Measurements from ENCODE around the gene LHX6. TPM values are rescaled to one million over a fixed set of nuclear protein-coding genes. Genes with fewer than 3 reads are reported as not detected.

Gene LHX6
- total and polyA plus RNA-seq, 4 donors, result 12.2 to 13.8 TPM; not detected in 2

DNA sequence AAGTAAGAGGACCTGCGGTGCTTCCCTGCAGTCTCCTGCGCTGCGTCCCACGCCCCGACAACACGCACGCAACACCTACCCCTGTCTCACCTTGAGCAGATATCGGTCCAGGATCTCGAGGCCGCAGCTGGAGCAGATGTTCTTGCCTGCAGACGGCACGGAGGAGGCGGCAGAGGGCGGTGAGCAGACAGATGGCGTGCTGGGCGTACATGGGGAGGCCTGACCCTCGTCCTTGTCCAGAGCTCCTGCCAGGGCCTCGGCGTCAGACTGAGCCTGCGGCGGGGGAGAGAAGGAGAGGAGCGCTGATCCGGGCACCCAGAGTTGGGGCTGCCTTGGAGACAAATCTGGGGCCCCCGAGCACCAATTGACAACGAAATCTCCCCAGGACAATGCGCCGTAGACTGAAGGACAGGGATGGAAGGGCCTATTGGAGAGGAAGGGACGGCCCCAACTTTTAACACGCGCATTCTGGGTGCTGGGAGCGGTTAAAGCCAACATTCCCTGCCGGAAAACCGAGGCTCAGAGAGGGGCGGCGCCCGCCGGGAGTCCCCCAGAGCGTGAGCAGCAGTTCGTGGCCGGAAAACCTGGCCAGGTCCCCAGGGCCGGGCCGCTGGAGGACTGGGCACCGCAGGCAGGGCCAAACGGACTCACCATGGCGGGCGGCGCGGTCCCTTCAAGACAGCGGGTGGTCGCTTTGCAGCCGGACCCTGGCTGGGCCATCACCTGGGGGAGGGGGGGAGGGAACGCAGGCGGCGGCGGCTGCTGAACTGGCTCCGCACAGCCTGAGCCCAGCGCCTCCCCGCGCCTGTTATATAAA is 1.8 kb downstream of the LHX6 start:
- Histone ChIP-seq H3K4me1 (ENCODE audit: control insufficient read depth in 1 of 2, insufficient read depth in 2 of 2, low read length in 2 of 2) (no peaks in the 10 kb centered on the region), H3K4me3 (ENCODE audit: low read length in 2 of 2) (no peak overlapping the region), H3K27me3 (ENCODE audit: control insufficient read depth in 1 of 2, insufficient read depth in 2 of 2, low read length in 1 of 2) (no peaks in the 10 kb centered on the region), H3K9me3 (ENCODE audit: control insufficient read depth, low read length) (no peaks in the 10 kb centered on the region), H3K27ac (ENCODE audit: low read depth in 1 of 2, low read length in 2 of 2) (no peak overlapping the region), H3K36me3 (ENCODE audit: control insufficient read depth in 1 of 2, insufficient read depth in 2 of 2, low read length in 1 of 2) (no peaks in the 10 kb centered on the region)
- no peak for ATAC-seq (ENCODE audit: low FRiP score)
- DNase-seq, result no peak
- WGBS, 2 donors, result 6 to 10% methylated on average over 58 to 59 of the region's 59 CpGs
- intact Hi-C loops (cut with DNase I), result no loop called here

DNA sequence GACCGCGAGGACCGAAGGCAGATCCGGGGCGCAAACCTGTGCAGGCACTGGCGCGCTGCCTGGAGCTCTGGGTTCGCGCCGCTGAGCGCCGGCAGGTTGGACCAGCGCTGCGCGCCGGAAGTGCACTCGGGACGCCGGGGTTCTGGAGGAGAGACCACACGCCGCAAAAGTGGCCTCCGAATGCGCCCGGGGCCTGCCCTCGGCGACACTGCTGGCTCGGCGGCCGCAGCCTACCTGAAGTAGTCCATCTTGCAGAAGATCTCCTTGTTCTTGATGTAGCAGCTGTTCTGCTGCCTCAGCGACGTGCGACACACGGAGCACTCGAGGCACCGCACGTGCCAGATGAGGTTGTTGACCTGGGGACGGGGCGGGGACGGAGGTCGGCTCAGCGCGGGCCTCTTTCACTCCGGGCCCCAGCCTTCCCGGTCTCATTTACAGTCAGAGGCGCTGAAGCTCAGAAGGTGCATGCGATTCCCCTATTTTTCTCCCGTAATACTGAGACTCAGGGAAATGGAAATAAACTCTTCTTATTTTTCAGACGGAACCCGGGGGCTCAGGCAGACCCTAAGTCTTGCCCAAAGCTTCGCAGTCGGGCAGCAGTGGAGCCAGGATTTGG is 2.5 kb downstream of the LHX6 start:
- intact Hi-C loops (cut with DNase I), result no loop called here
- 4 to 5% methylated on average over 51 of the region's 51 CpGs for WGBS, 2 donors
- Histone ChIP-seq H3K4me1 (ENCODE audit: control insufficient read depth in 1 of 2, insufficient read depth in 2 of 2, low read length in 2 of 2) (no peaks in the 10 kb centered on the region), H3K9me3 (ENCODE audit: control insufficient read depth, low read length) (no peaks in the 10 kb centered on the region), H3K4me3 (ENCODE audit: low read length in 2 of 2) (no peak overlapping the region), H3K27ac (ENCODE audit: low read depth in 1 of 2, low read length in 2 of 2) (no peak overlapping the region), H3K27me3 (ENCODE audit: control insufficient read depth in 1 of 2, insufficient read depth in 2 of 2, low read length in 1 of 2) (no peaks in the 10 kb centered on the region), H3K36me3 (ENCODE audit: control insufficient read depth in 1 of 2, insufficient read depth in 2 of 2, low read length in 1 of 2) (no peaks in the 10 kb centered on the region)
- no peak for DNase-seq
- ATAC-seq (ENCODE audit: low FRiP score), result no peak

DNA sequence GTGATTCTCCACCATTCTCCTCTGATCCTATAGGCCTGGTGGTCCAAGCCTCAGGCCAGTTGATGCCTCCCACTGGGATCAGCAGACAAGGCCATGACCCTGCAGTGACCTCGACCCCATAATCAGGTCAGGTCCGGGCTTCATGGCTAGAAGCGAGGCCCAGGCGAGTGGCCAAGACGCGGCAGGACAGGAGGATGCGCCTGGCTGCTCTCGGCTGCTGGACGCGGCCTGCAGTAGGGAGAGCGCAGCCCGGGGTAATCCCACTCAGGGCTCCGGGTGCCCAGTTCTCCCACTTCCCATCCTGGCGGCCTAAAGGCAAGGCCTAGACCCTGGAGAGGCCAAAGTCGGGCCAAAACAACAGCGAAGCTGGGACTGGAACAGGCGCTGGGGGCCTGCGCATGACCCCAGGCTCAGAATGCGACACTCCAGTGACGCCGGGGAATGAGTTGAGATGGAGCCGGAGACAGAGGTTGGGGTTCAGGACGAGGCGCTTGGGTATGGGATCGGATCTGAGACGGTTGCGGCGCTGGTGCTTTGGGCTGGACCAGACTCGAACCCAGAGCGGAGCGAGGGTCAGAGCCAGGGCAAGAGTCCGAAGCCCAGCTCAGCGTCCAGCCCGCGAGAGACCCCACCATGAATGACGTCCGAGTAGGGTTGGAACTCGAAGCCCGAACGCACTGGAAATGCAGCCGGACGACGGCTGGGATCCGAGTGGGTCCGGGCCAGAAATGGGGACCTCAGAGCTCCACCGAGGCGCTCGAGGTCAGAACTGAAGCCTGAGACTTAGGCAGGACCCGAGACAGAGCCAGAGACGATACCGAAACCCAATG is 3.2 kb downstream of the LHX6 start:
- ATAC-seq (ENCODE audit: low FRiP score) (no peak), DNase-seq (no peak)
- no peaks in the 10 kb centered on the region for H3K9me3 ChIP-seq (ENCODE audit: control insufficient read depth, low read length)
- H3K4me1 ChIP-seq (ENCODE audit: control insufficient read depth in 1 of 2, insufficient read depth in 2 of 2, low read length in 2 of 2), result no peaks in the 10 kb centered on the region
- intact Hi-C loops (cut with DNase I), result no loop called here
- no peak overlapping the region for H3K27ac ChIP-seq (ENCODE audit: low read depth in 1 of 2, low read length in 2 of 2)
- H3K4me3 ChIP-seq (ENCODE audit: low read length in 2 of 2), result no peak overlapping the region
- no peaks in the 10 kb centered on the region for H3K27me3 ChIP-seq (ENCODE audit: control insufficient read depth in 1 of 2, insufficient read depth in 2 of 2, low read length in 1 of 2)
- no peaks in the 10 kb centered on the region for H3K36me3 ChIP-seq (ENCODE audit: control insufficient read depth in 1 of 2, insufficient read depth in 2 of 2, low read length in 1 of 2)
- 39% methylated on average over 51 of the region's 51 CpGs for WGBS, 2 donors

DNA sequence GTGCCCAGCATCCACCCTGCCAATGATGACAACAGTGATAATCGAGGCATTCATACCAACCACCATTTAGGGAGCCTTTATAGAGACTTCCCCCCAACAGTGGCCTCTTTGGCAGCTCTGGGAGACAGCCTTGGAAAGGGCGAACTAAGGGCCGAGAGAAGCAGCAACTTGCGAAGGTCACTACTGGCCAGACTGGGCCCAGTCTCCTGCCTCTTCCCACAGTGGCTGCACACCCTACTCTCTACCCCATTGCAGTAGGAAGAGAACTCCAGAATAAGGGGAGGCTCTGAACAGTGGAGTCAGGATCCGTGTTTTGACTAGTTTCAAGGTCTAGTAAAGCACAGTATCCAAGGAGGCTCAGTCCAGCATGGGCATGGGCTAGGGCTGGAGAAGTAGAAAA is 5.3 kb downstream of the LHX6 start:
- Histone ChIP-seq H3K4me1 (ENCODE audit: control insufficient read depth in 1 of 2, insufficient read depth in 2 of 2, low read length in 2 of 2) (no peaks in the 10 kb centered on the region), H3K27ac (ENCODE audit: low read depth in 1 of 2, low read length in 2 of 2) (no peak overlapping the region), H3K27me3 (ENCODE audit: control insufficient read depth in 1 of 2, insufficient read depth in 2 of 2, low read length in 1 of 2) (no peaks in the 10 kb centered on the region), H3K36me3 (ENCODE audit: control insufficient read depth in 1 of 2, insufficient read depth in 2 of 2, low read length in 1 of 2) (no peaks in the 10 kb centered on the region), H3K4me3 (ENCODE audit: low read length in 2 of 2) (no peak overlapping the region), H3K9me3 (ENCODE audit: control insufficient read depth, low read length) (no peaks in the 10 kb centered on the region)
- intact Hi-C loops (cut with DNase I), result no loop called here
- DNase-seq (no peak), ATAC-seq (ENCODE audit: low FRiP score) (no peak)
- 85% methylated on average over 5 of the region's 5 CpGs for WGBS, 2 donors

DNA sequence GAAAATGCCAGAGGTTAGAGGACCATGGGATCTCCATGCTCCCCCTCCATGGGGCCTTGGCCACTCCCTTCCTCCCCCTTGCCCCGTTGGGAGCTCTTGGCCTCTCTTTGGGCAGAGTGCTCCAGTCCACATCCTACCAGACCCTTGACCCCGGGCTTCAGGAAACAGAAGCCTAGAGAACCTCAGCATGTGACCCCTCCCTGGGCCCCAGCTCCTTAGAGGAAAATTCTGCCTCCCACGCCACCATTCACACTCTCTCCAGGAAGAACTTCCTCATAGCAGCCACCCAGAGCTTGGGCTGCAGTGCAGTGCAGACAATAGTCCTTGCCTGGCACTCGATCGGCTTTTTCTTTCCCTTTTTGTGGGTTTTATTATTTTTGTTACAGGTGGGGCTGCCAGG is 6.0 kb downstream of the LHX6 start:
- Histone ChIP-seq H3K4me3 (ENCODE audit: low read length in 2 of 2) (no peak overlapping the region), H3K9me3 (ENCODE audit: control insufficient read depth, low read length) (no peaks in the 10 kb centered on the region), H3K27me3 (ENCODE audit: control insufficient read depth in 1 of 2, insufficient read depth in 2 of 2, low read length in 1 of 2) (no peaks in the 10 kb centered on the region), H3K4me1 (ENCODE audit: control insufficient read depth in 1 of 2, insufficient read depth in 2 of 2, low read length in 2 of 2) (no peaks in the 10 kb centered on the region), H3K27ac (ENCODE audit: low read depth in 1 of 2, low read length in 2 of 2) (no peak overlapping the region), H3K36me3 (ENCODE audit: control insufficient read depth in 1 of 2, insufficient read depth in 2 of 2, low read length in 1 of 2) (no peaks in the 10 kb centered on the region)
- DNase-seq (no peak), ATAC-seq (ENCODE audit: low FRiP score) (no peak)
- 51% methylated on average over 5 of the region's 5 CpGs for WGBS, 2 donors
- intact Hi-C loops (cut with DNase I), result no loop called here

DNA sequence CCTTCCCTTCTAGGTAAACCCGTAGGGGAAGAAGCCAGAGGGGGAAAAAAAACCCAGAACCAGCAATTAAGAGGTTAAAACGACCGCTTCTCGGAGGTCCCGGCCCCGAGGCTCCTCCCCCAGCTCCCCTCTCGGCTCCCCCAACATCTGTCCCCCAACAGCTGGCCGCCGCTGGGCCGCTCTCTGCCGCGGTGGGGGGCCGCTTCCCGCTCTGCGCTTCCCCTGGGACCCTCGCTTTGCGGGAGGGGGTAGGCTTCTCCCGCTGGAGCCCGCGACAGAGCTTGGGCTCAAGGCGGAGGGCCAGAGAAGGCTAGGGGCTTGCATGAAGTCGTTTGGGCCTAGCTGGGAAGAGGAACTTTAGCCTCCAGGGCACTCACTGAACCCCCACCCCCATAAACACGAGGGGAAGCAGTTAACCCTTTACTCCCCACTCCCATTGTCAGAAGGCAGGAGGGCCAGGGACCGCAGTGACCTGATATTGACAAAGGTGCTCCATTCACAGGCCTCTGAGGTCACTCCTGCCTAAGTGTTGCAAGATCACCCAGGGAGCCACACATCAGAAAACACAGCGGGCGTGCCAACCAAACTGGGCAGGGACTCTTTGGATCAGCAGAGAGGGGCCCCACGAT is 7.5 kb downstream of the LHX6 start:
- ATAC-seq (ENCODE audit: low FRiP score), result no peak
- no peaks in the 10 kb centered on the region for H3K4me1 ChIP-seq (ENCODE audit: control insufficient read depth in 1 of 2, insufficient read depth in 2 of 2, low read length in 2 of 2)
- peaks cover 2% of the 10 kb centered on the region for H3K9me3 ChIP-seq (ENCODE audit: control insufficient read depth, low read length)
- no peaks in the 10 kb centered on the region for H3K36me3 ChIP-seq (ENCODE audit: control insufficient read depth in 1 of 2, insufficient read depth in 2 of 2, low read length in 1 of 2)
- no peak overlapping the region for H3K4me3 ChIP-seq (ENCODE audit: low read length in 2 of 2)
- WGBS, 2 donors, result 17 to 19% methylated on average over 27 of the region's 27 CpGs
- H3K27ac ChIP-seq (ENCODE audit: low read depth in 1 of 2, low read length in 2 of 2), result no peak overlapping the region
- DNase-seq, result no peak
- intact Hi-C loops (cut with DNase I), result no loop called here
- no peaks in the 10 kb centered on the region for H3K27me3 ChIP-seq (ENCODE audit: control insufficient read depth in 1 of 2, insufficient read depth in 2 of 2, low read length in 1 of 2)

DNA sequence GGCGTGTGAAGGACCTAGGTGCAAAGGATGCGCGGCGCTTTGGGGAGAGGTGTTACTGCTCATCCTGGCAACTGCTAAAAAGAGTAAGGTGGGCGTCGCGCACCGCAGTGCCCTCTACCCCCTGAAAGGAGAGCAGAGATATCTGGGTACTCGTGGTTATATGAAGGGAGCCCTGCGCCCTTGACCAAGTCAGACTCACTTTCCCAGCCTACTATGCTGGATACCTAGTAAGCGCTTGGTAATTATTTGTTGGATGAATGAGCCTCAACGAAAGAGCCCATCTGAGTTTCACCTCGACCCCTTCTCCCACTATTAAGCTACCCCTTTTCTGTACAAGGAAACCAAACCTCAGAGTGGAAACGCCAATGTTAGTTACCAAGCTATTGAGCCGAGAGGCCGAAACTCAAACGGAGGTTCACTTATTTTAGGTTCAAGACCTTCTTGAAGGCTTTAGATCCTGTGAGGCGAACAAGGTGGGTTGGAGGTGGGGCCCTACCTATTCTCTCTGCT is 8.0 kb downstream of the LHX6 start:
- H3K4me3 ChIP-seq (ENCODE audit: low read length in 2 of 2), result no peak overlapping the region
- DNase-seq, result no peak
- no peaks in the 10 kb centered on the region for H3K36me3 ChIP-seq (ENCODE audit: control insufficient read depth in 1 of 2, insufficient read depth in 2 of 2, low read length in 1 of 2)
- intact Hi-C loops (cut with DNase I), result no loop called here
- no peaks in the 10 kb centered on the region for H3K4me1 ChIP-seq (ENCODE audit: control insufficient read depth in 1 of 2, insufficient read depth in 2 of 2, low read length in 2 of 2)
- ATAC-seq (ENCODE audit: low FRiP score), result no peak
- no peak overlapping the region for H3K27ac ChIP-seq (ENCODE audit: low read depth in 1 of 2, low read length in 2 of 2)
- no peaks in the 10 kb centered on the region for H3K27me3 ChIP-seq (ENCODE audit: control insufficient read depth in 1 of 2, insufficient read depth in 2 of 2, low read length in 1 of 2)
- WGBS, 2 donors, result 18 to 24% methylated on average over 18 of the region's 18 CpGs
- H3K9me3 ChIP-seq (ENCODE audit: control insufficient read depth, low read length), result peaks cover 2% of the 10 kb centered on the region

DNA sequence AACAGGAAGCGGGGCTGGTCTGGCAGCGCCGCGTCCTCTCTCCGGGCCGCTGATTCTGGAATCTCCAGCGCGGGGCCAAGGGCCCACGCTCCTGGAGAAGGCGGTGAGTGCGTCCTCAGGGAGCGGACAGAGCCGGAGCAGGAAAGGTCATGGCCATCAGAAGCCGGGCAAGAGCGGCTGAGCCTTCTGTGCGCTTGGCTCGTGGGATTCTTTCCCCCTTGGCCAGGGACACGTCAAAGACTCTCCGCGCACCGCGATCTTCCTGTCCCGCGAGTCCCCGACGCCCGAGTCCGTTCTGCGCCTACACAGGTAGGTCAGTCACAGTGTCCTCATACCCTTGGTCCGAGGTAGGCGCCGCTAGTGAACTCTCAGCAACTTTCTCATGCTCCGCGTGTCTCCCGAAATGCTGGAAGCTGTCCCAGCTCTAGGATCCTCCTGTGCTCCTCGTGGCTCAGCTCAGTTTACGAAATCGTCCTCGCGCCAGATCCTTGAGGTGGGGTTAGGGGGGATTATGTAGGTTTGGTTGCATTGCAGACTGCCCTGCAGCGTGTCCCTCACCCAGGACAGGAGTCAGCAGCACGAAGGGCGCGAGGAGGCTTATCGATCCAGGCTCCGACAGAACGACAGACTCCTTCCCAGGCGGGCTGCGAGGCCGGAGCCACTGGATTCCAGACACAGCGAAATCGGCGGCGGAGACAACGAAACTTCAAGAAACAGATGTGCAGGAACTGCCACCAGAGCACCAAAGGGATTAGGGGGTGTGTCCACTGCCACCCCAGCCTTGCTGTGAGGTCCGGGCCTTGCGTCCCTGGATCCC is 8.7 kb downstream of the LHX6 start:
- ATAC-seq (ENCODE audit: low FRiP score), result no peak
- no peak overlapping the region for H3K27ac ChIP-seq (ENCODE audit: low read depth in 1 of 2, low read length in 2 of 2)
- no peak for DNase-seq
- no peak overlapping the region for H3K4me3 ChIP-seq (ENCODE audit: low read length in 2 of 2)
- intact Hi-C loops (cut with DNase I), result no loop called here
- peaks cover 2% of the 10 kb centered on the region for H3K9me3 ChIP-seq (ENCODE audit: control insufficient read depth, low read length)
- no peaks in the 10 kb centered on the region for H3K36me3 ChIP-seq (ENCODE audit: control insufficient read depth in 1 of 2, insufficient read depth in 2 of 2, low read length in 1 of 2)
- no peaks in the 10 kb centered on the region for H3K4me1 ChIP-seq (ENCODE audit: control insufficient read depth in 1 of 2, insufficient read depth in 2 of 2, low read length in 2 of 2)
- WGBS, 2 donors, result 3 to 6% methylated on average over 57 of the region's 57 CpGs
- no peaks in the 10 kb centered on the region for H3K27me3 ChIP-seq (ENCODE audit: control insufficient read depth in 1 of 2, insufficient read depth in 2 of 2, low read length in 1 of 2)
